ENCODE measurements around the gene CCDC107.

The CCDC107 gene

DNA sequence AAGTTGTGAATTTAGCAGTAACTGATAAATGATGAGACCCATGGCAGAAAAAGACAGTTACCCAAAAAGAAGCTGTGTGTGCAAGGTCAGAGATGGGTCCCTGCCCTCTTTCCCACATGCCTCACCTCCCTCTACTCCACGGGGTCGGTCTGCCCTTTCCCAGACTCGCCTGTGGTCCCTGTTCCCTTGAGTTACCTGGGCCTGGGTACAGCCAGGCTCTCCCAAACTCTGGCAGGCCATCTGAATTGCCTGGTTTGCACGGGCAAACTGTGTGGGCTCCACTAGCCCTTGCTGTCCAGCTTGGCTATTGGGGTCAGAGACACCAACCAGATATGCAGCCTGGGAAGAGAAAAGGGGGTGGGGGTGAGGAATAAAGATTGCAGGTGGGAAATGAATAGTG, 50.1 kb downstream of the CCDC107 start:
- H3K36me3 ChIP-seq (ENCODE audit: control insufficient read depth in 5 of 5, insufficient read depth in 5 of 5, low read length in 5 of 5), result peaks cover 13 to 95% (median 94%) of the 10 kb centered on the region in 5 donors
- no peaks in the 10 kb centered on the region for H3K27me3 ChIP-seq (ENCODE audit: control insufficient read depth in 5 of 5, insufficient read depth in 4 of 5, low read length in 5 of 5)
- H3K27ac ChIP-seq (ENCODE audit: low read depth, low read length), result no peak overlapping the region
- no peak overlapping the region for H3K9ac ChIP-seq (ENCODE audit: low read length in 5 of 5)
- H3K9me3 ChIP-seq (ENCODE audit: control insufficient read depth in 5 of 5, low read length in 5 of 5), result no peaks in the 10 kb centered on the region
- no peak overlapping the region for H3K4me3 ChIP-seq (ENCODE audit: low read depth in 1 of 5, low read length in 5 of 5)
- H3K4me1 ChIP-seq (ENCODE audit: control insufficient read depth in 5 of 5, insufficient read depth in 5 of 5, low read length in 5 of 5), result peaks cover 0 to 9% (median 0%) of the 10 kb centered on the region in 5 donors

DNA sequence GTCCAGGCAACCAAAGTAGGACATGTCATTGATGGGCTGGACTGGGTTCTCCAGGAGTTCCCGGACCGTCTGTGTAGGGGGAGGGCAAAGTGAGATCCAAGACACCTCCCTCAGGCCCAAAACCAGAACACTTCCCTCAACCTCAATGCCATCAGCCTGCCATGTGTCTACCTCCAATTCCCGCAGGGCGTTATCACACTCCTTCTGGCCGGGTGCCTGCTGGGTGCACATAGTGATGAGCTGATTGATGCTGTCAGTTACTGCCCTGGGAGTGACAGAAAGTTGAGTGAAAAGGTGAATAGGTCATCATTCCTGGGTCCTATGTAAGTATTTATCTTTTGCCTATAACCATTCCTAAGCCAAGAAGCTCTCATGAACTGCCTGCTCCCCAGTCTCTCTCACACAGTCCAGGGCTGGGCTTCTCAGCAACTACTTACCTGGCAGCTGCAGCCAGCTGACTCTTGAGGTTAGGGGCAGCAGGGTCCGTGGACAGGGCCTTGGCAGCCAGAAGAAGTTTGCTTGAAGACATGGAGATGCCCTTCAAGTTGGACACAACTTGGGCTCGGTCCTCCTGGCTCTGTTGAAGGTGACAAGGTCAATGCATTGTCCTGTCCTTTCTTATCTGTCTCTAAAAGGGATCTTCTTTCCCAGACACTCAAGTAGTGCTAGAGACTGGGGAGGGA, 52.9 kb downstream of the CCDC107 start:
- H3K4me3 ChIP-seq (ENCODE audit: low read depth in 1 of 5, low read length in 5 of 5), result no peak overlapping the region
- H3K27ac ChIP-seq (ENCODE audit: low read depth, low read length), result no peak overlapping the region
- peaks cover 0 to 3% (median 0%) of the 10 kb centered on the region in 5 donors for H3K9me3 ChIP-seq (ENCODE audit: control insufficient read depth in 5 of 5, low read length in 5 of 5)
- peaks cover 19 to 95% (median 94%) of the 10 kb centered on the region in 5 donors for H3K36me3 ChIP-seq (ENCODE audit: control insufficient read depth in 5 of 5, insufficient read depth in 5 of 5, low read length in 5 of 5)
- no peaks in the 10 kb centered on the region for H3K27me3 ChIP-seq (ENCODE audit: control insufficient read depth in 5 of 5, insufficient read depth in 4 of 5, low read length in 5 of 5)
- H3K9ac ChIP-seq (ENCODE audit: low read length in 5 of 5), result no peak overlapping the region
- peaks cover 0 to 4% (median 0%) of the 10 kb centered on the region in 5 donors for H3K4me1 ChIP-seq (ENCODE audit: control insufficient read depth in 5 of 5, insufficient read depth in 5 of 5, low read length in 5 of 5)
